DMS114 treated with DMSO at 0.1 percent for 48 hours (cell line): ENCODE measurements around the gene PARD6A.
"Not testable (repeated sequence)": the region's sequence is repeated elsewhere in the genome, so short reads cannot be mapped to it uniquely, and the experiment has no call there.

Experiments used
- DNase-seq: peaks from one replicate; lab custom pipeline; 2025; ENCODE audit not compliant: unreplicated experiment; lab: John Stamatoyannopoulos, UW

The PARD6A gene

GRCh38 chr16:67685388-67686112 is 24.8 kb downstream of the PARD6A start:
- DNase-seq = no peak

- not testable (repeated sequence) for DNase-seq
These were observed 32.9 kb downstream of the PARD6A start for GRCh38 chr16:67693517-67694285.

- DNase-seq = no peak
These were observed 33.9 kb downstream of the PARD6A start for GRCh38 chr16:67694611-67695010.

DNA sequence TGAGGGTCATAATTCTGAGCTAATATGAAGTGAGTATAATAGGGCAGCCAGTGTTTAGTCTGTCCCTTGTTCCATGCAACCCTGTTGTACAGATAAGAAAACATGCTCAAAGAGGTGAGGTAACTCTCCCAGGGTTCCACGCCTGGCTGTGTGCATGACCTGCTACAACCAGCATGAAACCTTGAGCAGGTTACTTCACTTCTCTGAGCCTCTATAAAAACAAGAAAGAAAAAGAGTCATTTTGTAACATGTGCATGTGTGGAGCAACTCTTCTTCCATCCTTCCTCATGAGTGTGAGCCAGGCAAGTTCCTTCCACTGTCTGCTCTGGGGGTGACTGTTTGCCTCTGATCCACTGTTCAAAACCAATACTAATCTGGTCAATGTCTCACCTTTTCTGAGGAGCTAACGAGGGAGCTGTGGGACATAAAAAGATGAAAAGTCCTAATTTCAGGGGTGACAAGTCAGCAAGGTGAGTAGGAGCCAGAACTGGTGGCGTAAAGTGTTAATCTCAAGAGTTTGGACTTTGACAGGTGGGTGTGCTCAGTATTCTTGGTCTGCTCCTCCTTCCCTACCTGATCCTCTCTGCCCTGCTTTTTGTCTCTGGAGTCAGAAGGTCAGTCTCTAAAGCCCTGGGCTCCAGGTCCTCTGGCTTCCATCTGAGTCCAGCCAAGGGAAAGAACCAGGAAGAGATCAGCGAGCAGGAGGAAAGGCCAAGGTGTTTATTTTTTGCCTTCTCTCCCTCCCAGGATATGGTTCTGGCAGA is 36.8 kb downstream of the PARD6A start:
- no peak for DNase-seq

- no peak for DNase-seq
These were observed 38.5 kb downstream of the PARD6A start for GRCh38 chr16:67699265-67699664.

GRCh38 chr16:67701420-67701819 is 40.7 kb downstream of the PARD6A start:
- no peak for DNase-seq

DNA sequence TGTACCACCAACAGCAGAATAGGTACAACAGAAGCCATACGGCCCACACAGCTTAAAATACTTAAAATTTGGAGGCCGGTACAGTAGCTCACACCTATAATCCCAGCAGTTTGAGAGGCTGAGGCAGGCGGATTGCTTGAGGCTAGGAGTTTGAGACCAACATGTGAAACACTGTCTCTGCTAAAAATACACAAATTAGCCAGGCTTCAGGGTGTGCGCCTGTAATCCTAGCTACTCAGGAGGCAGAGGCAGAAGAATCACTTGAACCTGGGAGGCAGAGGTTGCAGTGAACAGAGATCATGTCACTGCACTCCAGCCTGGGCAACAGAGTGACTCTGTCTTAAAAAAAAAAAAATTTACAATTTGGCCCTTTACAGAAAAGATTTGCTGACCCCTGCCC is 41.4 kb downstream of the PARD6A start:
- no peak for DNase-seq

GRCh38 chr16:67703626-67704025 is 42.9 kb downstream of the PARD6A start:
- no peak for DNase-seq

- DNase-seq = no peak
These were observed 43.4 kb downstream of the PARD6A start for GRCh38 chr16:67704110-67704509.

DNA sequence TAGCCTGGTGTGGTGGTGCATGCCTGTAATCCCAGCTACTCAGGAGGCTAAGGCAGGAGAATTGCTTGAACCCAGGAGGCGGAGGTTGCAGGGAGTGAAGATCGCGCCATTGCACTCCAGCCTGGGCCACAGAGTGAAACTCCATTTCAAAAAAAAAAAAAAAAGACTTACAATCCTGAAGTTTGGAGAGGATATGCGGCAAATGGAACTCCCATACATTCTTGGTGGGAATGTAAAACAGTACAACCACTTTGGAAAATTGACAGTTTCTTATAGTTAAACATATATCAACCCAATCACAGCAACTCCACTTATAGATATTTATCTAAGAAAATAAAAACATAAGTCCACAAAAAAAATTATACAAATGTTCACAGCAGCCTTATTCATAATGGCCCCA is 46.5 kb downstream of the PARD6A start:
- no peak for DNase-seq

GRCh38 chr16:67707790-67708189 is 47.0 kb downstream of the PARD6A start:
- no peak for DNase-seq

DNA sequence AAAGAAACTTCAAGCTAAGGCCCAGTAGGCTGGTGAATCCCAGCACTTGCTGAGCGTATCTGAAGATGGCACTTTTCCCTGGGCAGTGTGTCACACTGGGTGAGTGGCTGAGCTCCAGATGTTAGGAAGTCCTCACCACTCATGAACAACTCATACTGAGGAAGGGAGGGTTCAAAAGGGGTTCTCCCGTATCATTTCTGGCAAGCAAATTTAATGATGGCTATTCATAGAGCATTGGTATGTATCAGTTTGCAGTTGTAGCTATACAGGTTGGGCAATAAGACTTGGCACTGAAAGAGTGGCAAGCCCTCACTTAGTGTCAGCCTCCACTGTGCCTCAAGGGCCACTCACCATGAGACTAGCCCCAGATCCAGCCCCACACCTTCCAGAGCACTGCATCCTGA is 47.6 kb downstream of the PARD6A start:
- no peak for DNase-seq

GRCh38 chr16:67709050-67709449 is 48.3 kb downstream of the PARD6A start:
- no peak for DNase-seq

GRCh38 chr16:67710607-67711006 is 49.8 kb downstream of the PARD6A start:
- DNase-seq = no peak
